HTERT RPE-1 (cell line): ENCODE data around the gene SCTR.

Source experiments
- in situ Hi-C: fragments of 300-500 bp; cut with MboI; formaldehyde crosslinking; loops from 4 replicates; pipeline ENCODE4 v1.14.3; 2020; ENCODE audit warnings: low sequenced_read_pairs

Gene SCTR

DNA sequence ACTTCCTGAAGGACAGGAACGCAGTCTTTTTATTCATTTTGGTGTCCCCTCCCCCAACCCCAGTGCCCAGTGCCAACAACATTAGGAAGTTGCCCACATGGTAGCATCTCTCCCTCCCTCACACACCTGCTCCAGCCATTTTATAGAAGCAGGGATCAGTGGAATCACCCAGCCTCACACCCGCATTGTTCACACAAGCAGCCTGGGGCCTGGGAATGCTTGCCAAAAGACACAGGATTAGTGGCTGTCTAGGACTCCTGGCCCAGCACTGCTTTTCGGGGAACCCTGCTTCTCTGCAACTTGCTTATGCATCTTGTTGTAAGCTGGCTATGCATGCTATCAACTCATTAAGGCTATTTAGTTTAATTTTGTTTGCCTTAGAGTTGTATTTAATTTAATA is 74.8 kb downstream of the SCTR start:
- in situ Hi-C loops: no loop called here

GRCh38 chr2:119448427-119449141 is 75.7 kb downstream of the SCTR start:
- in situ Hi-C loops: no loop called here

DNA sequence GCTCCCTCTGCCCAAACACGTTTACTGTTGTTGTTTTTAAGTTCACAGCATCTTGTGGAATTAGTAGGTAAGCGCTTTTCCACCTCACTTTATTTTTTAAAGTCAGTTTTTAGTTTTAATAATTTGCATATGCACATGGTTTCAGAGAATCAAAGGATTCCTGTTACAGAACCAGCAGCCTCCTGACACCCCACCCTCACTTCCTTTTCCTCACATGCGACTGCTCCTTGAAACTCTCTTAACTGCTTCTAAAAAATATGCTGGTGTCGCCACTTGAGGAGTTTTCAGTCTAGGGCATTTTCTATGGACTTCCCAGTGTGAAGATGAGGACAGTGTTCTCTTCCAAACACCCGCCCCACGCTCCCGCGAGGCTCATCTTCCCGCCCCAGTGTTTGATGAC is 78.2 kb downstream of the SCTR start:
- in situ Hi-C loops: no loop called here

- in situ Hi-C loops: no loop called here
Observed at GRCh38 chr2:119442850-119443249, 81.4 kb downstream of the SCTR start.

GRCh38 chr2:119442226-119442619 is 82.1 kb downstream of the SCTR start:
- in situ Hi-C loops: no loop called here

DNA sequence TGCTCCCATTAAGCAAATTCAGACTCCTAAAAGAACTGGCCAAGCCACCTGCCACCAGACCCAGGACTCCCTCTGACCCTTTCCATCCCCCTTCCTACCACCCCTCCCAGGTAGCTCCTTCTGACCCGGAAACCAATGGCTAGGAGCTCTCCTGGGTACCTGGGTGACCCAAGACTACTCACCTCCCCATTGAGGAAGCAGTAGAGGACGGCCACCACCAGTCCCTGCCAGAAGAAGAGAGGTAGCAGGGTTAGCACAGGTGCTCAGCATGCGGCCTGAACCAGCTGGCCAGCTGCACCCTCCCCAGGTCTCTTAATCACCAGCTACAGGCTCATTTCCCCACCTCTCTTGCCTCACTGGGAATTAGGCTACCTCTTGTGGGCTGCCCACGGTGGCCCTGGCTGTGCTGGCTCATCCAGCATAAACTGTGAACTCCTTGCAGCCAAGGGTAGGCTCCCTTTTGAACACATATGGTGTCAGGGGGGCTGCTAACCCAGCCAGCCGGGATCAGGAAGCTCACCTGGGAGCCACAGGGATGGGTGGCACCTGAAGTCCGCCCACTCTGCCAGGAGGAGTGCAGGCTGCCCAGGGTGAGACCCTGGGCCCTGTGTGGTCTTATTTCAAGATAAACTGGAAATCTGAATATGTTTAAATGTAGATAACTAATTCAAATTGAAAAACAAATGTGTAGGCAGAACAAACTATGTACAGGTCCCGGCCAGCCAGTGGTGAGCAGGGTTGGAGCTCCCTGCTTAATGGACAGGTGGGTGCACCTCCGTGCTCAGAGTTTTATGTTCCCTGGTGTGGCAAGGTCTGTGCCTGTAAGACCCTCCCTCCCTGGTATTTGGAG is 82.7 kb downstream of the SCTR start:
- in situ Hi-C loops: no loop called here

GRCh38 chr2:119440873-119441272 is 83.4 kb downstream of the SCTR start:
- in situ Hi-C loops: no loop called here

- in situ Hi-C loops: no loop called here
Observed at GRCh38 chr2:119440501-119440870, 83.8 kb downstream of the SCTR start.

GRCh38 chr2:119439574-119440500 is 84.4 kb downstream of the SCTR start:
- in situ Hi-C loops: no loop called here

DNA sequence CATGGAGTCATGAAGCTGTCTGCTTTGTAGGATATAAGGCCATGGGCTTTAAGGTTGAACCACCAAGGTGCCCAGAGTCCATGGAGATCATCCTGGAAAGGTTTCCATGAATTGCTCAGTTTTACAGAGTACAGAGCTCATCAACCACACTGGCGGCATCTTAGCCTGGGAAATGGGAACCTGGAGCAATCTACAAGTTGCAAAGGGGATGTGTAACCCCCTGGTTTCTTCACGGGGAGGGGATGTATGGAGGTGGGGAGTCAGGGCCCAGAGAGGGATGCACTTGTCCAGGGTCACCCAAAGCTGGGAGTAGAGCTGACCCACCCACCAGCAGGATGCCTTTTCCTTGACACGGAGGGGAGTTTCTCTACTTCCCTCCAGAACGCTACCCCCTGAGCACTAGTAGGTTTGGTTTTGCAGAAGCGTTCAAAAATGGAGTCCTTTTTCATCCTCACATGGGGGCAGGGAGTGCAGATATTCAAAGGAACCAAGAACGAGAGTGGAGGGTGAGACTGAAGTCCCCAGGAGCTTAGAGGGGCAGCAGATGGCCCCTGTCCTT is 85.5 kb downstream of the SCTR start:
- in situ Hi-C loops: no loop called here

DNA sequence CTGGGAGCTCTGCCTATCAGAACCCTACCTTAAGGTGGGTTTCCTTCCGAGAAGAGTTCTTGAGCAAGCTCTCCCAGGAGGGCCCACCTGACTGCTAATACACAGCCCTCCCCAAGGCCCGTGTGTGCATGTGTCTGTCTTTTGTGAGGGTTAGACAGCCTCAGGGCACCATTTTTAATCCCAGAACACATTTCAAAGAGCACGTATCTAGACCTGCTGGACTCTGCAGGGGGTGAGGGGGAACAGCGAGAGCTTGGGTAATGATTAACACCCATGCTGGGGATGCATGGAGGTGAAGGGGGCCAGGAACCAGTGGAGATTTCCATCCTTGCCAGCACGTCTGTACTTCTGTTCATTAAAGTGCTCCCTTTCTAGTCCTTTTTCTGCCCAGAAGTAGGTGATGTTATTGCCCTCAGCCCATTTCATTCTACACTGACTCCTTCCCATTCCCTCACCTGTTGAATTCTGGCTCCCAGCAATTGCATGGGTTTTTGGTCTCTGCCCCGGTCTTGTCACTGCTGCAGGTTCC is 86.1 kb downstream of the SCTR start:
- in situ Hi-C loops: no loop called here

GRCh38 chr2:119436993-119437772 is 87.1 kb downstream of the SCTR start:
- in situ Hi-C loops: no loop called here

GRCh38 chr2:119435953-119436297 is 88.4 kb downstream of the SCTR start:
- in situ Hi-C loops: no loop called here

GRCh38 chr2:119435081-119435952 is 89.0 kb downstream of the SCTR start:
- in situ Hi-C loops: no loop called here

- in situ Hi-C loops: no loop called here
Observed at GRCh38 chr2:119434664-119435063, 89.6 kb downstream of the SCTR start.

- in situ Hi-C loops: no loop called here
Observed at GRCh38 chr2:119433636-119434327, 90.5 kb downstream of the SCTR start.

DNA sequence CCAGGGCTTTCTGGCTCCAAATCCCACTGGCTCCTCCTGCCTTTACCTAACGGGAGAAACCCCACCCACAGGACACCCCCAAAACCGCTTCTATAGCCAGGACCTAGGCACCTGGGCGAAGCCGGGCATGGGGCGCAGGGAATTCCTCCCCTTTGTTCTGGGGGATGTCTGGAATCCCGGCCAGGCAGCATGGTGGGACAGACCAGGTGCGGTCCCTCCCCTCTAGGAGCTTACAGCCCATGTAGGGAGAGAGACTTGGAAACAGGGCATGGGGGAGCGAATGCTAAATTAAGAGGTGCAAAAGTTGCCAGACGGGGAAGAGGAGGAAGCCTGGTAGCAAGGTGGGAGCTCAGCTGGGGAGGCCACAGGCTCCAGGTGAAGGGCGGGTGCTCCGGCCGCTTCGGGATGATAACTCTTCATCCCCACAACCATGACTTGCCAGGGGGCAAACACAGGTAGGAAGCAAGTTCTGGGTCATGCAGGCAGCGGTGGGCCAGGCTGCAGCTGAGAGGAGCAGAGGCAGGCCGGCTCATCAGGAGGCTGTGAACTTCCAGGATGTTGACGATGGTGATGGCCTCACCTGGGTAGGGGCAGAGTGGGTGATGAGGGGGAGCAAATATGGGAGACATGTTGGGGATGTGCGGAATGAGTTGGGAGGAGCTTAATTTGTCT is 91.3 kb downstream of the SCTR start:
- in situ Hi-C loops: no loop called here
